ENCODE measurements around the gene ATP5MG. TPM values are rescaled to one million over a fixed set of nuclear protein-coding genes. Genes with fewer than 3 reads are reported as not detected.
A peak's percentile ranks its signal among the peaks of the same experiment; 100 is the strongest.

The ATP5MG gene
- total RNA-seq, 1 donor from 2014 or later: 194 TPM

DNA sequence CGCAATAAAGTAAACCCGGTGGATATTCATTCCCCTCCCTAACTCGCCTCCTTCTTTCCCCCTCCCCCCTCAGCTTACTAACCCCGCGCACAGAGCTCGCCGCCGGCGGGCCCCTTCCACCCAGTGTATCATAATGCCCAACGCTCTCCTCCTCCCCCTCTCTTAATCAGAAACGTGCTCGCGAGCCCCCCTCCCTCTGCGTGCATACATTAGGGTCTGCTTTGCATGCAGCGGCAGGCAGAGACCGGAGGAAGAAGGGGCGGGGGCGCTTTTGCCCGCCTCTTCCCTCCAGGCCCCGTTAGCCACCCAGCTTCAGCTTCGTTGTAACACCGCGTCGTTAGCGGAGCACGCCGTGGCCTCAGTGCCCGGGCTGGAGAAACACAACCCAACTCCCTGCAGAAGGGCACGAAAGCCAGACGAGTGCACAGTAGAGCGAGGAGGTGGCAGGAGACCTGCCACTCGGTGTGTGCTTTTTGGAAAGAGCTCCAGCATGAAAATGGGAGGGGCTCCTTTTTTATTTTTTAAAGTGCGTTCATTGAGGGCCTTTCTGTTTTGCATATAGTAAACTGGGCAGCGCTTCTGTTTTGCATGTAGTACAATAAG, 34.0 kb downstream of the ATP5MG start:
- Histone ChIP-seq H3K36me3 (ENCODE audit: insufficient read depth, low read length) (no peaks in the 10 kb centered on the region), H3K27me3 (ENCODE audit: insufficient read depth, low read length) (no peaks in the 10 kb centered on the region), H3K9me3 (ENCODE audit: insufficient read depth, low read depth, low read length) (no peaks in the 10 kb centered on the region), H2AFZ (ENCODE audit: low read depth, low read length) (peak overlapping the region; percentile 87), H3K9ac (ENCODE audit: low read length) (peak overlapping the region; percentile 61), H3K4me3 (ENCODE audit: insufficient read depth, low read depth, low read length) (peak overlapping the region; percentile 68), H3K27ac (ENCODE audit: low read depth, low read length) (peak overlapping the region; percentile 52), H3K4me2 (ENCODE audit: low read length) (peak overlapping the region; percentile 90), H3K4me1 (ENCODE audit: insufficient read depth, low read length) (peaks cover 24% of the 10 kb centered on the region), H4K20me1 (ENCODE audit: insufficient read depth, low read length) (peaks cover 36% of the 10 kb centered on the region), H3K79me2 (ENCODE audit: insufficient read depth, low read length) (peaks cover 39% of the 10 kb centered on the region)
- Mint-ChIP-seq H3K36me3 (ENCODE audit: low read depth, unreplicated experiment) (peaks cover 2% of the 10 kb centered on the region), H3K27ac (ENCODE audit: unreplicated experiment) (no peak overlapping the region), H3K27me3 (ENCODE audit: low read depth, unreplicated experiment) (no peaks in the 10 kb centered on the region), H3K9me3 (ENCODE audit: unreplicated experiment) (no peaks in the 10 kb centered on the region), H3K4me3 (ENCODE audit: unreplicated experiment) (peak overlapping the region; percentile 89), H3K4me1 (ENCODE audit: low read depth, unreplicated experiment) (peaks cover 19% of the 10 kb centered on the region)
- FAIRE-seq: no peak
- TF ChIP-seq, protein P1, sequence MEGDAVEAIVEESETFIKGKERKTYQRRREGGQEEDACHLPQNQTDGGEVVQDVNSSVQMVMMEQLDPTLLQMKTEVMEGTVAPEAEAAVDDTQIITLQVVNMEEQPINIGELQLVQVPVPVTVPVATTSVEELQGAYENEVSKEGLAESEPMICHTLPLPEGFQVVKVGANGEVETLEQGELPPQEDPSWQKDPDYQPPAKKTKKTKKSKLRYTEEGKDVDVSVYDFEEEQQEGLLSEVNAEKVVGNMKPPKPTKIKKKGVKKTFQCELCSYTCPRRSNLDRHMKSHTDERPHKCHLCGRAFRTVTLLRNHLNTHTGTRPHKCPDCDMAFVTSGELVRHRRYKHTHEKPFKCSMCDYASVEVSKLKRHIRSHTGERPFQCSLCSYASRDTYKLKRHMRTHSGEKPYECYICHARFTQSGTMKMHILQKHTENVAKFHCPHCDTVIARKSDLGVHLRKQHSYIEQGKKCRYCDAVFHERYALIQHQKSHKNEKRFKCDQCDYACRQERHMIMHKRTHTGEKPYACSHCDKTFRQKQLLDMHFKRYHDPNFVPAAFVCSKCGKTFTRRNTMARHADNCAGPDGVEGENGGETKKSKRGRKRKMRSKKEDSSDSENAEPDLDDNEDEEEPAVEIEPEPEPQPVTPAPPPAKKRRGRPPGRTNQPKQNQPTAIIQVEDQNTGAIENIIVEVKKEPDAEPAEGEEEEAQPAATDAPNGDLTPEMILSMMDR (IDR thresholded peaks at IDR 0.05; ENCODE audit: insufficient read depth, low read depth, low read length): no peak
- TF ChIP-seq EZH2 (IDR thresholded peaks at IDR 0.05; ENCODE audit: insufficient read depth, low read length): no peak
- peak; percentile 26 for DNase-seq (ENCODE audit: low read depth)

DNA sequence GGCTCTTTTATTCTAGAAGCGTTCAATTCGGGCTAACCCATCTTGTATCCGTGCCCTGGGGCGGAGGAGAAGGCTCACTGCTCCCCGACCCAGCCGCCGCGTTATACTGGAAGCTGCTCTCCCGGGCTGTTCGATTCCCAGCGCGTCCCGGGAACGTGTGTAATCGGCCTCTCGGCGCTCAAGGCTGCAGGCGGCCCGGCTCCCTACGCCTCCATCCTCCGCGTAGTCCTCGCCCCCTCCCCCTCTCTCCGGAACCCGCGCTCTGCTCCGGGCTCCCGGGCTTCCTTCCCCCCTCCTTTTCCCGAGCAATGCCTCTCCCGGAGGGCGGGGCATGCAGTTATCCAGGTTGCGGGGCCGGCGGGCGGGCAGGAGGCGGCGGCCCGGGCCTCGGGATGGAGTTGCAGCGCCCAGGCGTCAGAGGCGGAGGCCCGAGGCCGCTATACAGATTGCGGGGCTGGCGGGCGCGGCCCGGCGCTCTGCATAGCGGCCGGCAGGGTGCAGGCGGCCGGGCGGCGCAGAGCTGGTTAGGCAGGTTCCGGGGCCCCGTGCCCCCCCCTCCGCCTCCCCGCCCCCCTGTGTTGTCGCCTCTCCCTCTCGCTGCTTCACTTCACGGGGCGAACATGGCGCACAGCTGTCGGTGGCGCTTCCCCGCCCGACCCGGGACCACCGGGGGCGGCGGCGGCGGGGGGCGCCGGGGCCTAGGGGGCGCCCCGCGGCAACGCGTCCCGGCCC, 34.7 kb downstream of the ATP5MG start, which contains the start of gene KMT2A:
Gene KMT2A, plus strand, starts transcription at position 600 of the 732 bp plus-strand sequence. Its CDS starts 21 bp downstream, at position 621.
- Mint-ChIP-seq H3K9me3 (ENCODE audit: unreplicated experiment) (no peaks in the 10 kb centered on the region), H3K4me1 (ENCODE audit: low read depth, unreplicated experiment) (peaks cover 25% of the 10 kb centered on the region), H3K4me3 (ENCODE audit: unreplicated experiment) (peak within 1 kb of the TSS; percentile 96), H3K27ac (ENCODE audit: unreplicated experiment) (peak within 1 kb of the TSS; percentile 90), H3K36me3 (ENCODE audit: low read depth, unreplicated experiment) (peaks cover 4% of the 10 kb centered on the region), H3K27me3 (ENCODE audit: low read depth, unreplicated experiment) (no peaks in the 10 kb centered on the region)
- peak within 1 kb of the TSS; percentile 73 for H3K4me3 ChIP-seq (ENCODE audit: insufficient read depth, low read depth, low read length)
- no peaks in the 10 kb centered on the region for H3K36me3 ChIP-seq (ENCODE audit: insufficient read depth, low read length)
- TF ChIP-seq EZH2 (IDR thresholded peaks at IDR 0.05; ENCODE audit: insufficient read depth, low read length): no peak
- TF ChIP-seq, protein P1 (IDR thresholded peaks at IDR 0.05; ENCODE audit: insufficient read depth, low read depth, low read length): no peak
- FAIRE-seq: no peak
- peak; percentile 92 for DNase-seq (ENCODE audit: low read depth)
- H4K20me1 ChIP-seq (ENCODE audit: insufficient read depth, low read length): peaks cover 43% of the 10 kb centered on the region
- peak within 1 kb of the TSS; percentile 83 for H3K27ac ChIP-seq (ENCODE audit: low read depth, low read length)
- no peaks in the 10 kb centered on the region for H3K9me3 ChIP-seq (ENCODE audit: insufficient read depth, low read depth, low read length)
- peaks cover 46% of the 10 kb centered on the region for H3K79me2 ChIP-seq (ENCODE audit: insufficient read depth, low read length)
- peak within 1 kb of the TSS; percentile 89 for H3K9ac ChIP-seq (ENCODE audit: low read length)
- no peaks in the 10 kb centered on the region for H3K27me3 ChIP-seq (ENCODE audit: insufficient read depth, low read length)
- peak within 1 kb of the TSS; percentile 87 for H2AFZ ChIP-seq (ENCODE audit: low read depth, low read length)
- peaks cover 24% of the 10 kb centered on the region for H3K4me1 ChIP-seq (ENCODE audit: insufficient read depth, low read length)
- peak within 1 kb of the TSS; percentile 93 for H3K4me2 ChIP-seq (ENCODE audit: low read length)
